ENCODE data around the gene SYT2. TPM values are rescaled to one million over a fixed set of nuclear protein-coding genes. Genes with fewer than 3 reads are reported as not detected.
A peak's percentile ranks its signal among the peaks of the same experiment; 100 is the strongest.
"Not testable (repeated sequence)": the region's sequence is repeated elsewhere in the genome, so short reads cannot be mapped to it uniquely, and the experiment has no call there.

Gene SYT2
- total RNA-seq, 1 experiment from 2014 or later, result not detected

DNA sequence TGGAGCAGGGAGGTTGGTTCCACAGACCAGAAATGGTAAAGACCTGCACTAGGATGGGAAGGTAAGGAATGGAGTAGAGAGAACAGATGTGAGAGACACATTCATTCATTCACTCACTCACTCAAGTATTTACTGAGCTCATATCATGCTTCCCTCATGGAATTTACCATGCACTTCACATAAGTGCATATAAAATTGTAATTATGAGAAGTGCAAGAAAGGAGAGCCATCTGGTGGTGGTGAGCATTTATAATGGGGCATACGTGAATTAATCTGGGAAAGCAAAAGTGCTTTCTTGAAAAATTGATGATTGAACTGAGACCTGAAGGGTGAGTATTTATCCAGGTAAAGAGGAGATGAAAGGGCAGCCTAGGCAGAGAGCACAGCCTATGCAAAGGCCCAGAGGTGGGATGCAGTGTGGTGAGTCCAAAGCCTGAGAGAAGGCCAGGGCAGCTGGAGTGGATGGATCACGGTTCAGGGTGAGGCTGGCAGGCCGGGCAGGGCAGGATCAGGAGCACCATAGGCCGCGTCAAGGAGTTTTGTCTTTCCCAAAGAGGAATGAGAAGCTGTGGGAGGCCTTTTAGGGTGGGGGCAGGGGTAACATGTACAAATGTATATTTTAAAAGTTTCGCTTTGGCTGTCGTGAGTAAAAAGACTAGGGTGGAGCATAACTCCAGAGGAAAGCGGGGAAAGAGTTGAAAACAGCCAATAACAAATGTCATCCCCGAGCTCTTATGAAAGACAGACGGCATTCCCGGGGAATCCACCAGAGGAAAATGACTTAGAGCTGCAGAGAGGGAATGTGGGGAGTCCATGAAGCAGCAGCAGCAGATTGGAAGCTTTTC lies 95.7 kb downstream of the SYT2 start:
- peaks cover 45% of the 10 kb centered on the region for H3K4me1 ChIP-seq (replicated peaks)
- H3K27ac ChIP-seq, result peak overlapping the region; percentile 93
- H3K36me3 ChIP-seq; H3K9me3 ChIP-seq (replicated peaks); H3K4me3 ChIP-seq; H3K27me3 ChIP-seq (replicated peaks): not testable (repeated sequence)
- peak in 1 of 2 experiments; percentile 63 for DNase-seq (ENCODE audit: low read depth in 1 of 2, low spot score in 2 of 2)

DNA sequence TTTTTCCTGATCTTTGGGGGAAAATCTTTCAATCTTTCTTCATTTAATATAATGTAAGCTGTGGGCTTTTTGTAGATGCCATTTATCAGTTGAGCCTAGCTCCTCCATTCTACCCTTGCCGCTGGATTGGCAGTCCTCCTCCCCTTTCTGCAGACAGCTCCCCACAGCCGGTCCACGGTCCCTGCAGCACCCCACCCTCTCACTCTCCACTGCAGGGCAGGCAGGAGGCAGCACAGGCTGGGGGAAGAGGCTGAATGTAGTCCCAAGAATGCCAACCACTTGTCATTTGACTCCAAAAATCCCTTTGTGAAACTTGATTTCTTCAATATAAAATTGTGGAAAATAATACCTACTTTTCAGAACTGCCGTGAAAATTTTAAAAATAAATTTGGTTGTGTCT lies 96.7 kb downstream of the SYT2 start:
- H3K4me1 ChIP-seq (replicated peaks), result peaks cover 38% of the 10 kb centered on the region
- no peak for DNase-seq (ENCODE audit: low read depth in 1 of 2, low spot score in 2 of 2)
- no peaks in the 10 kb centered on the region for H3K9me3 ChIP-seq (replicated peaks)
- no peak overlapping the region for H3K4me3 ChIP-seq
- H3K36me3 ChIP-seq, result no peaks in the 10 kb centered on the region
- no peak overlapping the region for H3K27ac ChIP-seq
- H3K27me3 ChIP-seq (replicated peaks), result no peaks in the 10 kb centered on the region

DNA sequence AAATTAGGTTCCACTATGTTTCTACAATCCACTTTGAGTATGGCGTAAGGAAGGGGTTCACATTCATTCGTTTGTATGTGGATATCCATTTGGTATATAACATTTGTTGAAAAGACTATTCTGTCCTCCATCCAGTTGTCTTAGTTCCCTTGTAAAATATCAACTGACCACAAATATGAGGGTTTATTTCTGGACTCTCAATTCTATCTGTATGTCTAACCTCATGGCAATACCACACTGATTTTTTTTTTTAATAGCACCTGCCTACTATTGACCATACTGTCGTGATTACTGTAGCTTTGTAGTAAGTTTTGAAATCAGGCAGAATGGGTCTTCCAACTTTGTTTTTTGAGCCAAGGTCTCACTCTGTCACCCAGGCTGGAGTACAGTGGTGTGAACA lies 98.2 kb downstream of the SYT2 start:
- H3K27ac ChIP-seq, H3K36me3 ChIP-seq: not testable (repeated sequence)

DNA sequence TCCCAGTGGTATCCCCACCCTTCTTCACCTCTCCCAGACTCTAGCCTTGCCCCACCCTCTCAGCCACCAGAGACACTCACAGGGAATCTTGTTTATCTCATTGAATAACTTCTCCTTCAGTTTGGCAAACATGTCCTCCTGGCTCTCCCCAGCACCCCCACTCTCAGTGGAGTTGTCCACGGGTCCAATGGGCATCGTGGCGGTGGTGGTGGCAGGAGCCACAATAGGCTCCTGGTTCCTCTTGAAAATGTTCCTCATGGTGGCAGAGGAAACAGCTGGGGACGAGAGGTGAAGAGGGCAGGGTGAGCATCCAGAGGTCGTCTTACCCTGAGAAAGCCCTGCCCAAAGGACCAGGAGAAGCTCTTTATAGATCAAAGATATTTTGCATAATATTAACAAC lies 104.7 kb downstream of the SYT2 start:
- Histone ChIP-seq H3K36me3 (no peaks in the 10 kb centered on the region), H3K4me3 (no peak overlapping the region), H3K4me1 (replicated peaks) (peaks cover 5% of the 10 kb centered on the region), H3K9me3 (replicated peaks) (no peaks in the 10 kb centered on the region), H3K27ac (no peak overlapping the region), H3K27me3 (replicated peaks) (no peaks in the 10 kb centered on the region)
- DNase-seq (ENCODE audit: low read depth in 1 of 2, low spot score in 2 of 2), result no peak

More for the DNA sequence above, 98.2 kb downstream of the SYT2 start:
- H3K9me3 ChIP-seq (replicated peaks); H3K4me3 ChIP-seq; DNase-seq (ENCODE audit: low read depth in 1 of 2, low spot score in 2 of 2); H3K27me3 ChIP-seq (replicated peaks): not testable (repeated sequence)
- peaks cover 28% of the 10 kb centered on the region for H3K4me1 ChIP-seq (replicated peaks)

DNA sequence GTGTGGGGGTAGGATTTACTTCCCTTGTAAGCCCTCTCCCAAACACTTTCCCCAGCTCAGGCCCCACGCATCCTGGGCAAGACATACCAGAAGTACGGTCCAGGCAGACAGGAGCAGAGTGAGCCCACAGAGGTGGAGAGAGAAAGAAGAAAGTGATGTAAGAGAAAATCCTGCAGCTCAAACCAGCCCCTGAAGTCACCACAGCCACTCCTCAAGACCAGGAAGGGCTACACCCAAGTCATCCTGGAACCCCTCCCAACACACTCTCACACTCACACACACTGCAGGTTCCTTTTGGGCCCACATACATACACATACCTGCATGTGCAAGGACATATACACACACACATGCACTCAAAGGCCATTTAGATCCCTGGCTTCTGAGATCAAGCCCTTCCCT lies 106.8 kb downstream of the SYT2 start:
- peaks cover 15% of the 10 kb centered on the region for H3K4me1 ChIP-seq (replicated peaks)
- H3K9me3 ChIP-seq (replicated peaks), result no peaks in the 10 kb centered on the region
- no peaks in the 10 kb centered on the region for H3K36me3 ChIP-seq
- H3K27ac ChIP-seq, result no peak overlapping the region
- H3K4me3 ChIP-seq, result no peak overlapping the region
- no peak for DNase-seq (ENCODE audit: low read depth in 1 of 2, low spot score in 2 of 2)
- no peaks in the 10 kb centered on the region for H3K27me3 ChIP-seq (replicated peaks)

DNA sequence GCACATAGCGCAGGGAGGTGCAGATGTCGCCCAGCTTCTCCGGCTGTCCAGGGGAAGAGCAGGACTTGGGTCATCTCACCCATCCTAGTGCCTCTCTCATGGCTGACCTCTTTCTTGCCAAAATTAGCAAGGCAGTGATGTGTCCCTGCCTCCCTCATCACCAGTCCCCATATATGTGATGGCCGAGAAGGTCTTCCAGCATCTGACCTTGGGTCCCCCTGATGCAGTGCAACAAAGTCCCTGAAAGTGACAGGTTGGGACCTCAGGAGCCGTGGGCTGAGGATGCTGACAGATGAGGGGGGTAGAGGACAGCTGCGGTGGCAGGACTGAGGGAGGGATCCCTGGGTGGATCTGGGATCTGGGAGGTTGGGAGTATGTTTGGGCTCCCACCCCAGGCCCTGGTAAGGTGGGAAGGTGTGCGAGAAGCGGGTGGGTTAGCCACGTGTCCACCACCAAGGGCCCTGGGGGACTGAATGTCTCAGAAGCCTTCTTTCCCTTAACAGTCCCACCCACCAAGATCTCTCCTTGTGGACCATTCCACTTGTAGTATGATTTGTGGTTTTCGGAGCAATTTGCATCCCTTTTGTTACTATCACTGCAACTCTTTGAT lies 109.7 kb downstream of the SYT2 start:
- Histone ChIP-seq H3K27me3 (replicated peaks) (no peaks in the 10 kb centered on the region), H3K4me1 (replicated peaks) (peaks cover 15% of the 10 kb centered on the region), H3K27ac (no peak overlapping the region), H3K9me3 (replicated peaks) (no peaks in the 10 kb centered on the region), H3K4me3 (no peak overlapping the region), H3K36me3 (no peaks in the 10 kb centered on the region)
- DNase-seq (ENCODE audit: low read depth in 1 of 2, low spot score in 2 of 2), result no peak

DNA sequence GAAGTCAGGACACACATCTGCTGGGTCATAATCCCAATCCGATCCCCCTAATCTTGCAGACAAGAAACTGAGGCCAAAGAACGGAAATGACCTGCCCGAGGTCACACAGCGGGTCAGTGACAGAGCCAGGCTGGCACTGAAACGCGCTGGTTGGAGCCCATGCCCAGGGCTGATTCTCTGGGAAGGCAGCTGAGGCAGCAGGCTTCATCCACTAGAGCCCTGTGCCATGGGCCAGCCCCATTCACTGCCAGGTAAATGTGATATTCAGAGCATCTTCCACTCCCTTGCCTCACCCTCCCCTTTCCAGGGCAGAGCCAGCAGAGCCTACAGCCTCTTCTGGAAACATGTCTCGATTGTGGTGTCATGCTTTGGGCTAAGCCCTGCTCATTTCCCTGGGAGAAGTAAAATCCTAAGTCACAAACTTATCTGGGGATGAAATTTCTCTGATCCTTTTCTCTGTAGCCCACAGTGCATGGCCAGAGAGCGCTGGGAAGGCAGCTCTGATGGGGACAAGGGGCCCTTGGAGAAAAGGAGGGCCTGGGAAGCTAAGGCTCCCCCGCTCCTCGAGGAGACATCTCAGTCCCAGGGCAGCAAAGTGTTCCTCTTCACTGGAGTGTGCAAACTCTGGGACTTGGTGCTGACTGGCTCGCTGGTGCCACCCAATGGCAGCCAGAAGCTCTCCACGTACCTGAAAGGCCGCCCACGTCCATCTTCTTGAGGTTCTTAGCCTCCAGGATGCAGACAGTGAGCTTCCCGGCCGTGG lies 110.4 kb downstream of the SYT2 start:
- peak; percentile 69 to 83 for DNase-seq (ENCODE audit: low read depth in 1 of 2, low spot score in 2 of 2)
- no peak overlapping the region for H3K27ac ChIP-seq
- no peaks in the 10 kb centered on the region for H3K9me3 ChIP-seq (replicated peaks)

DNA sequence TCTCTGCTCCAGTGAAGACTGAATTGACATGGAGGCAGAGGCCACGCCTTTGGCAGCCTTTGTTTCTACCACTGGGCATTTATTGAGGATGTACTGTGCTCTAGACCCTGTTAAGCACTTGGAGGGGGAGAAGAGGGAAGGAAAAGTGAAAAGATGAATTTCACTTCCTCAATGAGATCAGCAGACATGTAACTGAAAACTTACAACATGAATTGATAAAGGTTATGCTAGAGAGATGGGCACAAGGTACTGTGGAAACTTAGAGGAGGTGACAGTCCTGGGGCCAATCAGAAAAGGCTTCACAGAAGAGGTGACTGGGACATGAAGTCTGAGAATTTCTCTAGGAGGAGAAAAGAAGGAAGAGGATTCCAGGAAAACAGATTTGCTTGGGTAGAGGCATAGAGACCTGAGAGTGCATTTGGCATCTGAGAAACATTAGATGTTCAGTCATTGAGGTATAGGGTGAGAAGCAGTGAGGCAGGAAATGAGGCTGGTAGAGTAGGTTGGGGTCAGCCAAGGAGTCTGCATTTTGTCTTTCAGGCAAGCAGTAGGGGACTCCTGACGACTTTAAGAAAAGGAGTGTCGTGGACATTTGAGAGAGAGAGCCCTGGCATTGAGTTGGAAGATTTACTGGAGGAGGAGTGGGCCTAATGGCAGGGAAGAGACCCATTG lies 113.0 kb downstream of the SYT2 start:
- no peak for DNase-seq (ENCODE audit: low read depth in 1 of 2, low spot score in 2 of 2)
- Histone ChIP-seq H3K36me3 (no peaks in the 10 kb centered on the region), H3K4me3 (no peak overlapping the region), H3K27me3 (replicated peaks) (no peaks in the 10 kb centered on the region), H3K27ac (no peak overlapping the region), H3K4me1 (replicated peaks) (peaks cover 37% of the 10 kb centered on the region), H3K9me3 (replicated peaks) (no peaks in the 10 kb centered on the region)

More for the DNA sequence above, 110.4 kb downstream of the SYT2 start:
- Histone ChIP-seq H3K4me3 (no peak overlapping the region), H3K27me3 (replicated peaks) (no peaks in the 10 kb centered on the region), H3K36me3 (no peaks in the 10 kb centered on the region), H3K4me1 (replicated peaks) (peaks cover 15% of the 10 kb centered on the region)

DNA sequence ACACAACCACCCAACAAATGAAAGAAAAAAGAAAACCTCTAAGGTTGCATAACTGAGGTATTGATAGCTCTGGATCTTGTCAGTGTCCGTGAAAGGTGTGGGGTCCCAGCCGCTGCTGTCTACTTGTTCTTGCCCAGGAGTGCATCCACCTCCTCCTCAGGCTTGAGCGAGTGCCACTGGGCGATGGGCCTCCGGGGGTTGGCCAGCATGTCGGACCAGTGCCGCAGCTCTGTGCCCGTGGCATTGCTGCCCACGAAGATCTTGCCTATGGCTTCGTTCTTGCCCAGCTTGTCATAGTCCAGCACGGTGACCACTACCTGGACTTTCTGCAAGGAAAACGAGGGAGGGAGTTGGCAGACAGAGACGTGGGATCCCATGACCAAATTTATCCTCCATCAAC lies 113.6 kb downstream of the SYT2 start:
- Histone ChIP-seq H3K36me3 (no peaks in the 10 kb centered on the region), H3K27ac (no peak overlapping the region), H3K9me3 (replicated peaks) (no peaks in the 10 kb centered on the region), H3K4me1 (replicated peaks) (peaks cover 43% of the 10 kb centered on the region), H3K4me3 (no peak overlapping the region), H3K27me3 (replicated peaks) (no peaks in the 10 kb centered on the region)
- no peak for DNase-seq (ENCODE audit: low read depth in 1 of 2, low spot score in 2 of 2)

DNA sequence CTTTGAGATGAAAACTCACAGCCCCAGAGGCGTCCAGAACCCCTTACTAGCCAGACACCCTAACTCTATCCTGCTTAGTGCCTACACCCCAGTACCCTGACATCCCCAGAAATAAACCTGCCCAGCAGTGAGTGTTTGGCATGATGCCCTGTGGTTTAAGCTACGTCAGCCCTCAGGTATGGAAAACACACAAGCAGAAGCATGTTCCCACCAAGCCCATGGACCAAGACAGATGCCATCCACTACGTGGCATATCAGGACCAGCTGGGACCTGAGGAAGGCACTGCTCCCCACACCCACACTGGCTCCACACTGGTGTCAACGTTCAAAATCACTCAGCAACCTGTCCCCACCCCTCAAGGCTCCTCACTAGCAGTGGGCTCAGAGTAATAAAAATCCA lies 116.4 kb downstream of the SYT2 start:
- no peak overlapping the region for H3K27ac ChIP-seq
- no peak for DNase-seq (ENCODE audit: low read depth in 1 of 2, low spot score in 2 of 2)
- H3K36me3 ChIP-seq, result no peaks in the 10 kb centered on the region
- no peak overlapping the region for H3K4me3 ChIP-seq
- H3K27me3 ChIP-seq (replicated peaks), result no peaks in the 10 kb centered on the region
- peaks cover 56% of the 10 kb centered on the region for H3K4me1 ChIP-seq (replicated peaks)
- H3K9me3 ChIP-seq (replicated peaks), result no peaks in the 10 kb centered on the region

DNA sequence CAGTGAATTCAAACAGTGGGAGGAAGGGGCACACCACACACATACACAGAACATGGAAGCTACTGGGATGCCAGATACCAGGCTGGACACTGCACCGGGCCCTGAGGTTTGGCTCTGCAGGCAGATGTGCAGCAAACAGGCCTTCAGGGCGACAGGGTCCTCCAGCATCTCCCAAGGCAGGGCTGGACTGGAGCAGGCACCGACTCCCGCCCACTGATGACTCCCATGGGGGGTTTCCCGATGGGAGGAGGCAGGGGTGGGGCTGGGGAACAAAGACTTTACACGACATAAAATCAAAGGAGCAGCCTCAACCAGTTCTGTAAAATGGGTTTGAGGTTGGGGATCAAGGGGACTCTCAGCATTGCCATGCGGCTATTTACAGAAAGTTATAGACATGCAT lies 118.1 kb downstream of the SYT2 start:
- no peaks in the 10 kb centered on the region for H3K36me3 ChIP-seq
- no peaks in the 10 kb centered on the region for H3K27me3 ChIP-seq (replicated peaks)
- H3K4me3 ChIP-seq, result no peak overlapping the region
- H3K27ac ChIP-seq, result no peak overlapping the region
- no peaks in the 10 kb centered on the region for H3K9me3 ChIP-seq (replicated peaks)
- peak; percentile 27 to 64 for DNase-seq (ENCODE audit: low read depth in 1 of 2, low spot score in 2 of 2)
- H3K4me1 ChIP-seq (replicated peaks), result peaks cover 73% of the 10 kb centered on the region

DNA sequence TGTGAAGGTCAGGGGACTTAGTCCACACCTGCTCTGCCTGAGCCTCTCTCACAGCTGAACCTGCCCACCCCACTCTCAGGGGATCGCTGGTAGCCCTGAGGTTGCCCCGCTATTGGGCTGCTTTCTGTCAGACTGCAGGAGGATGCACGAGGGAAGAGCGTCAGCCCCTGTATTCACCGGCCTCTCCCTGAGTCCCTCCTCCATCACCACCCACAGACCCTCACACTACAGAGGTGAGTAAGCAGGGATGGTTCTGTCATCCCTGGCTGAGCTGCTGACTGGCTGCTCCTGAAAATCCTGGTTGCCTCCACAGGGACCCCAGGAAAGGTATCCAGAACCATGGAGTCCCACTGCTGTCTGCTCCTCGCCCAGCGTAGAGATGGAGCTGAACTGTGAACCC lies 118.7 kb downstream of the SYT2 start:
- no peak overlapping the region for H3K27ac ChIP-seq
- H3K27me3 ChIP-seq (replicated peaks), result no peaks in the 10 kb centered on the region
- peaks cover 79% of the 10 kb centered on the region for H3K4me1 ChIP-seq (replicated peaks)
- no peaks in the 10 kb centered on the region for H3K9me3 ChIP-seq (replicated peaks)
- DNase-seq (ENCODE audit: low read depth in 1 of 2, low spot score in 2 of 2), result no peak
- no peak overlapping the region for H3K4me3 ChIP-seq
- no peaks in the 10 kb centered on the region for H3K36me3 ChIP-seq

DNA sequence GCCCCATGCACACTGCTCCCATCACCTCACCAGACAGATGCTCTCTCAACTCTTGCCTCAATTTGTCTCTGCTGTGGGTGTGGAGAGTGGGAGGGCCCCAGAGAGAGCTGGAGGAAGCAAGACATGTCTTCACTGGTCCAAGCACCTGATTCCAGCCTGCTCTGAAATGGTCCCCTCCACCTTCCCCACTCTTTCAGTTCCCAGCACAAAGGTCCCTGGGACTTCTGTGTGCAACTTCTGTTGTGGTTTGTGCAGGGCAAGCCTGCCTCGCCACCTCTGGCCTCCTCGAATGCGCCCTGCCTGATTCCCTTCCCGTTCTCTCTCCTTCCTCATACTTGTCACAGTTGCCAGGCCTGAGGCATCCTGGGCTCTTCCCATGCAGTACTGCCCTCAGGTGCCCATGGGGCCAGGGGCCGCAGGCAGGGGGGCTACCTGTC lies 119.3 kb downstream of the SYT2 start:
- DNase-seq (ENCODE audit: low read depth in 1 of 2, low spot score in 2 of 2), result no peak
- Histone ChIP-seq H3K27me3 (replicated peaks) (no peaks in the 10 kb centered on the region), H3K36me3 (no peaks in the 10 kb centered on the region), H3K4me3 (no peak overlapping the region), H3K4me1 (replicated peaks) (peaks cover 84% of the 10 kb centered on the region), H3K27ac (peak overlapping the region; percentile 98; the same call in 1 of the 2 replicates), H3K9me3 (replicated peaks) (no peaks in the 10 kb centered on the region)
